HCT116 (cell line): ENCODE results near the gene C19orf25.

Experiments
- CBX3 ChIP-seq: IDR thresholded peaks from 2 replicates; pipeline ENCODE4 v1.6.1; 2012; ENCODE audit warnings: low read depth
- EGR1 ChIP-seq: IDR thresholded peaks from 2 replicates; pipeline ENCODE4 v1.6.1; 2012; ENCODE audit warnings: low read depth
- EZH2 ChIP-seq: fragments of 200-600 bp; sonication (generic); IDR thresholded peaks from 2 replicates; pipeline ENCODE4 v1.6.1; 2017; ENCODE audit warnings: antibody characterized with exemption, mixed run types
- EZH2phosphoT487 ChIP-seq: fragments of 200-600 bp; IDR thresholded peaks from 2 replicates; pipeline ENCODE4 v1.6.1; 2018; ENCODE audit warnings: antibody characterized with exemption, borderline replicate concordance
- JUND ChIP-seq: IDR thresholded peaks from 2 replicates; pipeline ENCODE4 v1.6.1; 2012
- POLR2A ChIP-seq: IDR thresholded peaks from 2 replicates; pipeline ENCODE4 v1.7.0; 2011; ENCODE audit warnings: borderline replicate concordance; ENCODE audit not compliant: insufficient read depth, insufficient read length; ENCODE audit errors: extremely low read depth
- POLR2AphosphoS5 ChIP-seq: IDR thresholded peaks from 2 replicates; pipeline ENCODE4 v1.6.1; 2011; ENCODE audit warnings: mild to moderate bottlenecking, low read depth, low read length, moderate library complexity
- SIN3A ChIP-seq: IDR thresholded peaks from 2 replicates; pipeline ENCODE4 v1.6.1; 2012; ENCODE audit warnings: low read depth
- YY1 ChIP-seq: IDR thresholded peaks from 2 replicates; pipeline ENCODE4 v1.6.1; 2011; ENCODE audit warnings: low read length, low read depth, moderate library complexity, mild to moderate bottlenecking; ENCODE audit not compliant: insufficient replicate concordance; ENCODE audit errors: extremely low read depth
- ZFX ChIP-seq: fragments of 450-650 bp; IDR thresholded peaks from 2 replicates; pipeline ENCODE4 v1.6.1; 2017
- ZNF274 ChIP-seq: fragments of 200-500 bp; sonication (Bioruptor generic); IDR thresholded peaks from 2 replicates; pipeline ENCODE4 v1.6.1; 2014; ENCODE audit warnings: mild to moderate bottlenecking, low read depth, low read length, inconsistent platforms
- TF ChIP-seq, protein P1 (sequence below), 3 experiments: fragments of 200-600 bp in 1 of 3; sonication (generic) in 1 of 3; IDR thresholded peaks in 2 of 3; conservative IDR thresholded peaks in 1 of 3; 2 replicates each; pipeline ENCODE4 v1.5.1; 2012 to 2017; ENCODE audit warnings: low read depth in 2 of 3, low read length in 2 of 3, antibody characterized with exemption in 1 of 3, borderline replicate concordance in 1 of 3, control low read depth in 1 of 3, mild to moderate bottlenecking in 1 of 3, mixed read lengths in 1 of 3, mixed run types in 1 of 3, moderate library complexity in 1 of 3; ENCODE audit not compliant: insufficient read depth in 1 of 3

DNA sequence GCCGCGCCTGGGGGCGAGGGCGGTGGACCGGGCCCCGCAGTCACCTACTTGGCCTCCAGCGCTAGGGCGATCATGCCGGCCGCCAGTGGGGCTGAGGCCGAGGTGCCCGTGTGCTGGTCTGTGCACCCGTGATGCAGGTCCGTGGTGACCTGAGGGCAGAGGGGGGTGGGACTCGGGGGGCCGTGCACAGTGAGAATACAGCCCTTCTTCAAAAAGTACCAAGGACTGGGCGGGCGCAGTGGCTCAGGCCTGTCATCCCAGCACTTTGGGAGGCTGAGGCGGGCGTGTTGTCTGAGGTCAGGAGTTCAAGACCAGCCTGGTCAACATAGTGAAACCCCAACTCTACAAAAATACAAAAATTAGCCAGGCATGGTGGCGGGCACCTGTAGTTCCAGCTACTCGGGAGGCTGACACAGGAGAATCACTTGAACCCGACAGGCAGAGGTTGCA lies 5.0 kb upstream of the C19orf25 start:
- no peak for TF ChIP-seq CBX3
- TF ChIP-seq, protein P1, sequence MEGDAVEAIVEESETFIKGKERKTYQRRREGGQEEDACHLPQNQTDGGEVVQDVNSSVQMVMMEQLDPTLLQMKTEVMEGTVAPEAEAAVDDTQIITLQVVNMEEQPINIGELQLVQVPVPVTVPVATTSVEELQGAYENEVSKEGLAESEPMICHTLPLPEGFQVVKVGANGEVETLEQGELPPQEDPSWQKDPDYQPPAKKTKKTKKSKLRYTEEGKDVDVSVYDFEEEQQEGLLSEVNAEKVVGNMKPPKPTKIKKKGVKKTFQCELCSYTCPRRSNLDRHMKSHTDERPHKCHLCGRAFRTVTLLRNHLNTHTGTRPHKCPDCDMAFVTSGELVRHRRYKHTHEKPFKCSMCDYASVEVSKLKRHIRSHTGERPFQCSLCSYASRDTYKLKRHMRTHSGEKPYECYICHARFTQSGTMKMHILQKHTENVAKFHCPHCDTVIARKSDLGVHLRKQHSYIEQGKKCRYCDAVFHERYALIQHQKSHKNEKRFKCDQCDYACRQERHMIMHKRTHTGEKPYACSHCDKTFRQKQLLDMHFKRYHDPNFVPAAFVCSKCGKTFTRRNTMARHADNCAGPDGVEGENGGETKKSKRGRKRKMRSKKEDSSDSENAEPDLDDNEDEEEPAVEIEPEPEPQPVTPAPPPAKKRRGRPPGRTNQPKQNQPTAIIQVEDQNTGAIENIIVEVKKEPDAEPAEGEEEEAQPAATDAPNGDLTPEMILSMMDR (IDR thresholded peaks at IDR 0.05 in 2 of 3, conservative IDR thresholded peaks at IDR 0.05 in 1 of 3; ENCODE audit: borderline replicate concordance in 1 of 3, insufficient read depth in 1 of 3, low read depth in 2 of 3, low read length in 2 of 3): no peak
- TF ChIP-seq POLR2AphosphoS5: no peak
- TF ChIP-seq POLR2A: no peak
- TF ChIP-seq EGR1: no peak
- no peak for TF ChIP-seq SIN3A
- TF ChIP-seq YY1: no peak
- TF ChIP-seq ZNF274: no peak
- TF ChIP-seq EZH2phosphoT487: no peak
- TF ChIP-seq ZFX: no peak
- no peak for TF ChIP-seq JUND
- TF ChIP-seq EZH2: no peak
